GM10266 (cell line): ENCODE results near the gene IL36G.

Experiments
- DNase-seq: peaks from one replicate; pipeline ENCODE4 v3.0.0; 2012; ENCODE audit errors: extremely low spot score
- CTCF ChIP-seq: IDR thresholded peaks from 2 replicates; pipeline ENCODE4 v1.5.1; 2012; ENCODE audit warnings: mild to moderate bottlenecking, low read depth; ENCODE audit not compliant: control insufficient read depth, insufficient read depth; ENCODE audit errors: missing control alignments

IL36G gene

GRCh38 chr2:112972423-112973086, 5.3 kb upstream of the IL36G start:
- no peak for DNase-seq
- TF ChIP-seq CTCF = no peak

GRCh38 chr2:112973156-112973555, 4.7 kb upstream of the IL36G start:
- no peak for TF ChIP-seq CTCF
- DNase-seq = no peak

- no peak for TF ChIP-seq CTCF
- no peak for DNase-seq
These were observed 1.9 kb downstream of the IL36G start for GRCh38 chr2:112979731-112980130.

- DNase-seq = no peak
- TF ChIP-seq CTCF = no peak
These were observed 2.7 kb downstream of the IL36G start for GRCh38 chr2:112980537-112980936.

- no peak for TF ChIP-seq CTCF
- no peak for DNase-seq
These were observed 7.3 kb downstream of the IL36G start for GRCh38 chr2:112985090-112985489.

GRCh38 chr2:112989611-112990010, 11.8 kb downstream of the IL36G start:
- no peak for TF ChIP-seq CTCF
- no peak for DNase-seq

GRCh38 chr2:112993831-112994230, 16.0 kb downstream of the IL36G start:
- no peak for TF ChIP-seq CTCF

More at GRCh38 chr2:112993831-112994230, 16.0 kb downstream of the IL36G start:
- no peak for DNase-seq
